ENCODE results near the gene TRIP12. TPM values are rescaled to one million over a fixed set of nuclear protein-coding genes. Genes with fewer than 3 reads are reported as not detected.

Gene TRIP12
- total and polyA plus RNA-seq, 2 of the 13 experiments (the other 11 are each of a cell fraction or from before 2014, with no cell fraction given), result 72.1 to 153 TPM

- ChIA-PET POLR2A (no interaction called here), CTCF (ENCODE audit: low intra/inter-chr PET ratio, low total read pairs) (no interaction called here)
- Histone ChIP-seq H4K20me1 (ENCODE audit: insufficient read depth, low read length) (peaks cover 3% of the 10 kb centered on the region; the same call in 1 of the 2 replicates), H2AFZ (ENCODE audit: low read length) (no peak overlapping the region), H3K9me3 (ENCODE audit: low read length) (no peaks in the 10 kb centered on the region), H3K27me3 (ENCODE audit: control insufficient read depth in 1 of 2, insufficient read depth in 2 of 2, low read length in 2 of 2) (no peaks in the 10 kb centered on the region), H3K36me3 (replicated peaks in 1 of 2; ENCODE audit: control insufficient read depth in 1 of 2, insufficient read depth in 2 of 2, low read length in 2 of 2) (peaks cover 12 to 46% of the 10 kb centered on the region in 2 experiments; a peak in 4 of 5 replicates), H3K4me1 (ENCODE audit: insufficient read depth, low read length) (peaks cover 3% of the 10 kb centered on the region; the same call in 1 of the 2 replicates), H3K4me2 (ENCODE audit: low read depth, low read length) (no peak overlapping the region), H3K4me3 (replicated peaks in 1 of 3; ENCODE audit: insufficient read depth in 1 of 3, low read depth in 2 of 3, low read length in 3 of 3) (no peak overlapping the region), H3K79me2 (ENCODE audit: insufficient read depth, low read length) (peaks cover 42% of the 10 kb centered on the region), H3K9ac (ENCODE audit: insufficient read depth, low read depth, low read length) (no peak overlapping the region), H3K27ac (ENCODE audit: extremely low read length, insufficient read depth, low read length) (no peak overlapping the region)
- 97% methylated on average over 6 of the region's 6 CpGs for WGBS (ENCODE audit: low lambda C conversion rate)
- TSS peak; percentile 32 for BruUV-seq (replicated peaks)
- in situ Hi-C loops (cut with HindIII; ENCODE audit: extremely low pct_ligation_motif_present, low pct_unique_long_range_greater_than_20kb), result no loop called here
- TF ChIP-seq SOX6 (IDR thresholded peaks at IDR 0.05), result no peak
- TF ChIP-seq SOX6 (CRISPR knock-in tag; IDR thresholded peaks at IDR 0.05), result no peak
- no peak for TF ChIP-seq THRA (CRISPR knock-in tag; IDR thresholded peaks at IDR 0.05; ENCODE audit: borderline replicate concordance)
- no peak for TF ChIP-seq SIN3A (IDR thresholded peaks at IDR 0.05; ENCODE audit: borderline replicate concordance, low read depth, low read length)
- no peak for TF ChIP-seq ELF1 (CRISPR knock-in tag; IDR thresholded peaks at IDR 0.05)
- no peak for TF ChIP-seq IKZF4 (CRISPR knock-in tag; IDR thresholded peaks at IDR 0.05; ENCODE audit: borderline replicate concordance, low read depth, not compliant biosample characterization)
- no peak for TF ChIP-seq MLXIP (CRISPR knock-in tag; IDR thresholded peaks at IDR 0.05; ENCODE audit: borderline replicate concordance)
- TF ChIP-seq STAT5B (CRISPR knock-in tag; IDR thresholded peaks at IDR 0.05), result no peak
- TF ChIP-seq ATF7 (IDR thresholded peaks at IDR 0.05), result no peak
- no peak for TF ChIP-seq ATF7 (CRISPR knock-in tag; IDR thresholded peaks at IDR 0.05)
- intact Hi-C loops (cut with micrococcal nuclease; ENCODE audit: unreplicated experiment), result no loop called here
- DNase-seq (ENCODE audit: low spot score) (no peak), ATAC-seq (no peak), FAIRE-seq (no peak)
These were observed 42.4 kb downstream of the TRIP12 start for GRCh38 chr2:229879191-229879950.
